GM21529 (cell line): ENCODE results near the gene PIK3R5.
A peak's percentile ranks its signal among the peaks of the same experiment; 100 is the strongest.

Source experiments
- ATAC-seq: cut with Tn5 transposase; IDR thresholded peaks from one replicate; pipeline ENCODE4 v1.9.1; 2021; ENCODE audit not compliant: unreplicated experiment

PIK3R5 gene

DNA sequence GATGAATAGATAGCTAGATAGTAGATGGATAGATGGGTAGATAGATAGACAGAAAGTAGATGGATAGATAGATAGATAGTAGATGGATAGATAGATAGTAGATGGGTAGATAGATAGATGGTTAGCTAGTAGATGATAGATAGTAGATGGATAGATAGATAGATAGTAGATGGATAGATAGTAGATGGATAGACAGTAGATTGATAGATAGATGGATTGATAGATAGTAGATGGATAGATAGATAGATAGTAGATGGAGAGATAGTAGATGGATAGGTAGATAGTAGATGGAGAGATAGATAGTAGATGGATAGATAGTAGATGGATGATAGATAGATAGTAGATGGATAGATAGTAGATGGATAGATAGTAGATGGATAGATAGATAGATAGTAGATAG is 40.4 kb downstream of the PIK3R5 start:
- ATAC-seq: no peak

DNA sequence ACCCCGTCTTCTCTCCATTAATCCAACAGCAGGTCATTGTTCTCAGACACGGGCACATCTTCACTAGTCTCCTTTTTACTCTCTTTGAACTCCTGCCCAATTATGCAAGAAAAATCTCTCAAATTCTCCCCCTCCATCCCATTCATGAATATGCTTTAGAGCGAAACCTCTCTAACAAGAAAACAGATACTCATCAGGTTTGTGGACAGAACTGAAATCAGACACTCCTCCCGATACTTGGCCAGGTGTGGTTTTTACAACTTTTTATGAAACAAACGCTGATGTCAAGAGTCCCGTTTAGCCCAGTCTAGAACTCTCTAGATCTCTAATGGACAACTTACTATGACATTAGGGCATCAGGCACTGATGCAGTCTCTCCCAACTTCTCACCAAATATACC is 40.9 kb downstream of the PIK3R5 start:
- peak; percentile 74 for ATAC-seq

DNA sequence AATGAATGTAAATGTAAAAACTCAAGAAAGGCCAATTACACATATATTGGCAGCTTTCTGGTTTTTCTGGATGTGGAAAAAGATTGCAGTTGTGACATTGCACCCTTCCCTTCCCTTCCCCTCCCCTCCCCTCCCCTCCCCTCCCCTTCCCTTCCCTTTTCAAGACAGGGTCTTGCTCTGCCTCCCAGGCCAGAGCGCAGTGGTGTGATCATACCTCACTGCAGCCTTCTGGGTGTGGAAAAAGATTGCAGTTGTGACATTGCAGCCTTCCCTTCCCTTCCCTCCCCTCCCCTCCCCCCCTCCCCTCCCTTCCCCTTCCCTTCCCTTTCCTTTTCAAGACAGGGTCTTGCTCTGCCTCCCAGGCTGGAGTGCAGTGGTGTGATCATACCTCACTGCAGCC is 41.7 kb downstream of the PIK3R5 start:
- no peak for ATAC-seq

DNA sequence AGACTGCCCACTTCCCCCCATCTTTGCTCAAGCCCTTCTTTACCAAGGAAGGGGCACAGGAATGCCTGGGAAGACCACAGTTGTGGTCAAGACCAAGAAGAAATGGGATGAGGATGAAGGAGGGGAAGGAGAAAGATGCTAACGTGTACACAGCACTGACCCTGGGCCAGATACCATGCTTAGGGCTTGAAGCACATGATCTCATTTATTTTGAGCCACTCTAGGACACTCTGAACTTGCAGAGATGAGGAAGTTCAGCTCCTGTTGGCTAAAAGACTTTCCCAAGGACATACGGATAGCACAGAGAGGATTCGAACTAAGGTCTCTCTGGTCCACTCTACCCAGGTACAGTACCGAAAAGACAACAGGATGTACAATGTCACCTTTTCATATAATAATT is 42.6 kb downstream of the PIK3R5 start:
- no peak for ATAC-seq

- no peak for ATAC-seq
Measured at GRCh38 chr17:8922451-8922850, 43.1 kb downstream of the PIK3R5 start.

- ATAC-seq: no peak
Measured at GRCh38 chr17:8921147-8921546, 44.4 kb downstream of the PIK3R5 start.

DNA sequence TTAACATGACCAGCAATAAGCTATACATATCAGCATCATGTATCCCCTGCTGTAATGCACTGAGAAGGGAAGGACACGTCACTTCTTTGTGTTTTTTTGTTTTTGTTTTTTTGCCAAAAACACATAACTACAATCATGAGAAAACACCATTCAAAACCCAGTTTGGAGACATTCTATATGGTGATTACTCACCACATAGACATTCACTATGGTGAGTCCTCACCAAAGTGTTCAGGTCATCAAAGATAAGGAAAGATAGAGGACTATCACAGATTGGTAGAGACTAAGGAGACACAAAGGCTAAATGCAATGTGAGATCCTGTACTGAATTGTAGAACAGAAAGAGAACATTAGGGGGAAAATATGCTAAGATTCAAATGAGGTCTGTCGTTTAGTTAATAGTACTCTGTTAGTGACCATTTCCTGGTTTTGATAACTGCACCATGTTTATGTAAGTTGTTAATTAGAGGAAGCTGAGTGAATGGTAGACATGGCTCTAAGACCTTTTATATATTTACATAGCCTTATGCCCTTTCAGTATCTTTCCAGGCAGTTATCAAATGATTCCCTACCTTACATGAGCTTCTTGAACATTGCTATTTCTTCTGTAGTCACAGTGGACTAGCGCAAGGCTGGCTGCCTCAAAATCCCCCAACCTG is 46.6 kb downstream of the PIK3R5 start:
- ATAC-seq: no peak

- no peak for ATAC-seq
Measured at GRCh38 chr17:8916466-8916865, 49.0 kb downstream of the PIK3R5 start.

DNA sequence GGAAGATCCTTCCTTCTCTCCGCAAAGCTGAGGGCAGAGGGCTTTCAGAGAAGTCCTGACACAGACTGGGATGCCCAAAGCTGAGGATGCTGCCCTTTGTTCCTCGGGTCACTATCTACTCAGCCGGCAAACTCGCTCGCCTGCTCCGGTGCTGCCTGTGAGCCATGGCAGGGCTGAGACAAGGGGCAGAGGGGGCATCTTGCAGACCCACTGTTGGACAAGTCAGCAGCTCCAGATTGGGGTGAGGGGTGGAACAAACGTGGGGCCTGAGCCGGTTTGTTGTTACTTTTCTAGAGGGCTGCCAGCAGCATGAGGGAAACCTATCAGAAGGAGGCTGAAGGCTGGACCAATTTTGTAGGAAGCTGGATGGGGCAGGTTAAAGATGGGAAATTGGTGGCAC is 51.0 kb downstream of the PIK3R5 start:
- no peak for ATAC-seq

DNA sequence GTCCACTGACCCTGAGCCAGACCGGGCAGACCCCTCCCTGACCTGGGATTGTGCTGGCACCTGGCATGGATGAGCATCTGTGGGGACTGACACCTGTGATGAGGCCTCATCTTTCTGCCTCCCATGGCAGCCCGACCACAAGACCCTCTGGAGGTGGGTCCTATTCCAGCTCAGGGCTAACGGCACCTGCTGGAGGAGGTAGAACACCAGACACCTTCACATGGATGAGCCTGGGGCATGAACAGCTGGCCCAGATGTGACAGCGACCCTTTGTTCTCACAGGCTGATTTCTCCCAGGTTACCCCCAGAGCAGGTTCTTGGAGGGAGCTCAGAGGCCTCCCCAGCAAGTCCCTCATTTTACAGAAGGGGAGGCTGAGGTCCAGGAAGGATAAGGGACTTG is 51.6 kb downstream of the PIK3R5 start:
- no peak for ATAC-seq

- ATAC-seq: no peak
Measured at GRCh38 chr17:8913091-8913490, 52.4 kb downstream of the PIK3R5 start.

DNA sequence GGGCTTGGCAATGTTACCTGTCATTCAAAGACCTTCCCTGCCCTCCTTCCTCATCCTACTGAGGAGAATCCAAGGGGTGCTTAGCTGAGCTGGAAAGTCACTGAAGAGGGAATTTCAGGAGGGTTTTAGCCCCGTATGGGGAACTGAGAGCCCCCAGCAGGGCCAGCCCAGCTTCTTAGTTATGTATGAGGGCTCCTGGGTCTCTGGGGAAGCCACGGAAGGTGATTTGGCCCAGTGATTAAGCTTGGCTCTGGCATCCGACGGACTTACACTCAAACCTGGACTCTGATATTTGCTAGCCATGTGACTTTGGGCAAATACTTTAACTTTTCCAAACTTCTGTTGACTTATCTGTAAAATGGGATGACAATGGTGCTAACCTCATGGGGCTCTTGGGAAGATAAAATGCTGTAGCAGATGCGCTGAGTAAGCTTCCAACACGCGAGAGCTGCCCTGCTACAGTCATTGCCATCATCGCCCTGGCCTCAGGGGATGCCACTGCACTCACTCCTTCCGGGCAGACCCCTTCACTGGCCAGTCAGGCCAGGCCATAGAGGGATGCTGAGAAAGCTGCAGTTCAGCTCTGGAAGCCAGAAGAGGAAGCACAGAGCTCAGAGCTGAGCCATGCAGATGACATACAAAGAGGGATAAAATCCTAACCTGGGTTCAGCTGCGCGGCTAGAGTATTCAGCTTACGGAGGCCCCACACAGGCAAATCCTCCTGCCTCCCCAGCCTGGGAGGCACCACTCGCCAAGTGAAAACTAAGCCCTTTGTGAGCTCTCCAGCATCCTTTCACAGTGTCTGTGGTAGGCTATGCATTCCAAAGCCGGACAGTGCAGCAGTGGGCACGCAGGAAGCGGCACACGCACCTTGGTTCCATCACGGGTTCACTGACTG is 53.2 kb downstream of the PIK3R5 start:
- no peak for ATAC-seq

DNA sequence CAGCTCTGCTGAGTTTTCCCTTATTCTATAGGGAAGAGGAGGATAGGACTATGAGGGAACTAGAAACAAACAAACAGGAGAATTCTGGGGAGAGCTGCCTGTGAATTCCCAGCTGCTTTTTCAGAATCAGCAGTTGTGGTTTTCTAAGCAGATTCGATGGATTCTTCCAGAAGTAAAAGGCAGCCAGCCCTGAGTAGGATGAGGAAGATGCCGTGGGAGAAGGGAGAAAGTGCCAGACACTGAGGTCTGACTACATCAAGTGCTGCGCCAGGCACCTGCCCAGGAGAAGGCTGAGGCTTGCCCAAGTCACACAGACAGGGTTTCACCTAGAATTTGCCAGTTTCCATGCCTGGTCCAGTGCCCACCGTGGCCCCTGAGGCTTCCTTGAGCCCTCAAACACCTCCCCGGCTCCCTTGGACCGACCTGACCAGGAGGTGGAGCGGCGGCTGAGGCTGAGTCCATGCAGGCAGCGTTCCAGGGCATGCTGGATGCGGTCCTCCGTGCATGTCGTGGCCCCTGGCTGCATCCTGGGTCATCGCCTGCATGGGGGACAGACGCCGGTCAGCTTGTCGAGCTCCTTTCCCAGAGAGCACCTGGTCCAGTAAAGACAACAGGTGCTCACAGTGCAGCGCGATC is 54.4 kb downstream of the PIK3R5 start:
- no peak for ATAC-seq

GRCh38 chr17:8909586-8910270 is 55.8 kb downstream of the PIK3R5 start:
- no peak for ATAC-seq

DNA sequence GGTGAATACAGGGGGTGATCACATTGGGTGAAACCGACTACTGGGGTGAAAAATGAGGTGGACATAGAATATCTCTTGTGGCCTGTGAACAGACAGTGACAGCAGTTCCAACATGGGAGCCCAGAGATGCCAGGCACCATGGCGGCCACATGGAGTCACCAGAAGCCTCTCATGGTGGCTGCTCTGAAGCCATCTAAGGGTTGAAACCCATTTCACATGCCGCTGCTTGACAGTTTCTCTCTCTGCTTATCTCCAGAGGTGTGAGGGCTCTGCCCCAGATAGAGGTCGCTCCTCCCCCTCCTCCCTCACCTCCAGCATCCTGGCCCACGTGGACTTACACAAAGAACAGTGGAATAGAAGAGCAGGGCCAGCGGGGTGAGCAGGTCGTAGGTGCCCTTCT is 60.2 kb downstream of the PIK3R5 start:
- ATAC-seq: no peak

DNA sequence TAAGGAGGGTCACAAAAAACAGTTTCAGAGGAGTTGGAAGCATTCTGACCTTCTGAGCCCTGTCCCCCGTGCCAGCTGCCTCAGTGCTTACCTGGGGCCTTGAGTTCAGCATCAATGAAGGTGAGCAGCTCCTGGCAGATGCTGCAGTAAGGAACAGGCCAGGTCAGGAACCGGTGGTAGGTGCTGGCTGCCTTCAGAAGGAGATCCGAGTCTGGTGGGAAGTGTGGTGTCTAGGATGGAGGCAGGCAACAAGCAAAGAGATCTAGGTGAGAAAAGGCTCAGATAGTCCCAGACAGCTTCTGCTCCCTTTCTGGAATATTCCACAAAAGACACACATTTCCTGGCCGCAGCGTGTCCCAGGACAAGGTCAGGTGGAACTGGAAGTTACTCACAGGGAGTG is 60.8 kb downstream of the PIK3R5 start:
- no peak for ATAC-seq

DNA sequence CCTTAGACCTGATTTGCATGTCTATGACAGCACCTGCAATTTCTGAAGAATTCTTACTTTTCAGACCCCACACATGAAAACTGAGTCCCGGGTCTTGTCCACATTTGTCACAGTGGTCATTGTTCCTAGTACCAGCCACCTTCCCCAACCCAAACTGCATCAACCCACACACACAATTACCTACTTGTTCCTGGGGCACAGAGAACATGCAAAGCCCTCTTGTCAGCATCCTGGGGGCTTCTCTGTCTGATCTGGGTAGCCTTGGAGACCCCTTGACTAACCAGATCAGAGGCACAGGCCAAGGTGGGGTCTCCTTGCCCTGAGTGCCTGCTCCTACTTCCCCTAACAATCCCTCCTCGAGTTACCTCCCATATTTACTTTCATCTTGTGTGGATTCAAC is 61.3 kb downstream of the PIK3R5 start:
- ATAC-seq: no peak

GRCh38 chr17:8900626-8901585 is 64.6 kb downstream of the PIK3R5 start:
- ATAC-seq: peak; percentile 41

DNA sequence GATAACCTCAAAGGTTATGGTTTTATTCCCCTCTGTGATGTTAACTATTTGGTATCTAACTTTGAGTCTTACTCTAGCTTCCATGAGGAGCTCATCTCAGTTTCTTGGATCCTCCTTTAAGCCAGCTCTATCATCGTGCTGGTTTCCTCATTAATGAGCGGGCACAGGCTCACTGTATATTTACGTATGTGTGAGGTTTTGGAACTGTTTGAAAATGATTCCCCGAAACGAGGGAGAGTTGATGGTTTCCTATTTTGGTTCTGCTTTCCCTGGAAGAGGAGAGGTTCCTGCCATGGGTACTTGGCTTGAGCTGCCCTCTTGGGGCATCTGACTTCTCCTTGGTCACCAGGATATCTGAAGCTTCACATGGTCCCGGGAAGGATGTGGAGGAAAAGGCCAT is 65.3 kb downstream of the PIK3R5 start:
- ATAC-seq: no peak

- no peak for ATAC-seq
Measured at GRCh38 chr17:8898636-8899035, 66.9 kb downstream of the PIK3R5 start.
